ENCODE results near the gene AHSG. TPM values are rescaled to one million over a fixed set of nuclear protein-coding genes. Genes with fewer than 3 reads are reported as not detected.

AHSG gene
- total and polyA plus RNA-seq, 2 donors (not counting 3 experiments of a cell fraction or from before 2014, with no cell fraction given): not detected

DNA sequence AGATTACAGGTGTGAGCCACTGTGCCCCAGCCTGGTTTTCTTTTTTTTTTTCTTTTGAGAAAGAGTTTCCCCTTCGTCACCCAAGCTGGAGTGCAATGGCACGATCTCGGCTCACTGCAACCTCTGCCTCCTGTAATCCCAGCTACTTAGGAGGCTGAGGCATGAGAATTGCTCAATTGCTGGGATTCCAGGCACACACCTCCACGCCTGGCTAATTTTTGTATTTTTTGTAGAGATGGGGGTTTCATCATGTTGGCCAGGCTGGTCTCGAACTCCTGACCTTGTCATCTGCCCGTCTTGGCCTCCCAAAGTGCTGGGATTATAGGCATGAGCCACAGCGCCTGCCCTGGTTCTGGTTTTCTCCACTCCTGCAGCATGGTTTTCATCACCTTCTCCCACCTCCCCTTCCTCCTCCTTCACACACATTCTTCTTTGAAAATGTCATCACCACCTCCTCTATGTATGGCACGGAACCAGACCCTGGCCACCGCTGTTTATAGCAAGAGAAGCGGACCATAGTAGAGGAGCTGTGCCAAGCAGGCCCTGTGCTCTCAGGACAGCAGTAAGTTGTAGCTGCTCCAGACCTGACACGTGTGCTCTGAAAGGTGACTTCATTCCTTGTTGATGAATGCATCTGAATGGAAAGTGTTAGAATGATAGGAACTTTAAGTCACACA is 14.6 kb upstream of the AHSG start:
- Histone ChIP-seq H4K20me1 (replicated peaks; ENCODE audit: control insufficient read depth, extremely low read depth, insufficient read depth, low read length) (no peaks in the 10 kb centered on the region), H3K27me3 (ENCODE audit: control insufficient read depth in 2 of 2, insufficient read depth in 2 of 2, low read length in 2 of 2) (peaks cover 0 to 4% of the 10 kb centered on the region in 2 experiments), H3K4me3 (replicated peaks in 1 of 3; ENCODE audit: insufficient read depth in 1 of 3, low read depth in 1 of 3, low read length in 3 of 3) (no peak overlapping the region), H3K4me2 (ENCODE audit: insufficient read depth, low read length) (no peak overlapping the region), H3K36me3 (ENCODE audit: control insufficient read depth in 2 of 2, extremely low read depth in 1 of 2, insufficient read depth in 2 of 2, low read length in 2 of 2) (no peaks in the 10 kb centered on the region), H3K9ac (replicated peaks; ENCODE audit: extremely low read depth, insufficient read depth, low read length) (no peak overlapping the region), H3K27ac (ENCODE audit: insufficient read depth, low read depth, low read length) (no peak overlapping the region), H3K79me2 (ENCODE audit: control insufficient read depth, insufficient read depth, low read length) (no peaks in the 10 kb centered on the region), H2AFZ (ENCODE audit: low read depth, low read length) (no peak overlapping the region), H3K4me1 (ENCODE audit: control insufficient read depth, extremely low read depth, insufficient read depth, low read length) (no peaks in the 10 kb centered on the region), H3K9me1 (replicated peaks; ENCODE audit: control insufficient read depth, extremely low read depth, insufficient read depth, low read length) (no peaks in the 10 kb centered on the region), H3K9me3 (replicated peaks; ENCODE audit: control insufficient read depth, insufficient read depth, low read length) (no peaks in the 10 kb centered on the region)
- no TSS peak for BruUV-seq (replicated peaks)
- dilution Hi-C loops (cut with MboI; ENCODE audit: extremely low pct_ligation_motif_present, low sequenced_read_pairs) (no loop called here), intact Hi-C loops (cut with micrococcal nuclease) (no loop called here)
- TF ChIP-seq, protein P1, sequence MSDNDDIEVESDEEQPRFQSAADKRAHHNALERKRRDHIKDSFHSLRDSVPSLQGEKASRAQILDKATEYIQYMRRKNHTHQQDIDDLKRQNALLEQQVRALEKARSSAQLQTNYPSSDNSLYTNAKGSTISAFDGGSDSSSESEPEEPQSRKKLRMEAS (IDR thresholded peaks at IDR 0.05; ENCODE audit: insufficient read depth, insufficient read length): no peak
- TF ChIP-seq POLR2A (IDR thresholded peaks at IDR 0.05; ENCODE audit: low read depth, low read length): no peak
- no peak for TF ChIP-seq GATA2 (IDR thresholded peaks at IDR 0.05; ENCODE audit: insufficient read depth, insufficient read length, low read depth, low read length)
- no peak for TF ChIP-seq FOS (IDR thresholded peaks at IDR 0.05; ENCODE audit: borderline replicate concordance, insufficient read depth, low read length)
- ChIA-PET CTCF (interaction anchor here (2.0 kb wide), 1 partner anchor 11 kb away, joined by 11 read pairs; no protein-coding TSS in a partner anchor), POLR2A (no interaction called here)
- DNase-seq (ENCODE audit: low read depth, low spot score): no peak
- FAIRE-seq: no peak

DNA sequence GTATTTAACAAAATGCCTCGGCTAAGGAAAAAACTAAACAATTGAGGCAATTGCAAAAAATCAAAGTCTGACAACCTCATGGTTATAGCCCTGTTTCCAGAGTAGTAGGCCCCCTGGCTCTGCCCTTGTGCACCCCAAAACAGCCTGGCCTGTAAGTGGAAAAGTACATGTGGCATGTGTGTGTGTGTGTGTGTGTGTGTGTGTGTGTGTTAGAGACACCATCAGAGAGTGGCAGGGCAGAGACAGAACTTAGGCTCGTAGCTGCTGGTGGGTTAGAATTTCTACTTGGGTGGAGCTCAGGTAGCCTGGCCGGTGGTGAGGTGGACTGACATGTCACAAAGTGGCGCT is 14.1 kb upstream of the AHSG start:
- ChIA-PET CTCF (no interaction called here), POLR2A (no interaction called here)
- BruUV-seq (replicated peaks): no TSS peak
- Histone ChIP-seq H3K79me2 (ENCODE audit: control insufficient read depth, insufficient read depth, low read length) (no peaks in the 10 kb centered on the region), H3K36me3 (ENCODE audit: control insufficient read depth in 2 of 2, extremely low read depth in 1 of 2, insufficient read depth in 2 of 2, low read length in 2 of 2) (no peaks in the 10 kb centered on the region), H3K9me1 (replicated peaks; ENCODE audit: control insufficient read depth, extremely low read depth, insufficient read depth, low read length) (no peaks in the 10 kb centered on the region), H3K9ac (replicated peaks; ENCODE audit: extremely low read depth, insufficient read depth, low read length) (no peak overlapping the region), H2AFZ (ENCODE audit: low read depth, low read length) (no peak overlapping the region), H3K4me1 (ENCODE audit: control insufficient read depth, extremely low read depth, insufficient read depth, low read length) (no peaks in the 10 kb centered on the region), H3K27me3 (ENCODE audit: control insufficient read depth in 2 of 2, insufficient read depth in 2 of 2, low read length in 2 of 2) (peaks cover 0 to 4% of the 10 kb centered on the region in 2 experiments), H3K27ac (ENCODE audit: insufficient read depth, low read depth, low read length) (no peak overlapping the region), H3K9me3 (replicated peaks; ENCODE audit: control insufficient read depth, insufficient read depth, low read length) (no peaks in the 10 kb centered on the region), H3K4me3 (replicated peaks in 1 of 3; ENCODE audit: insufficient read depth in 1 of 3, low read depth in 1 of 3, low read length in 3 of 3) (no peak overlapping the region), H3K4me2 (ENCODE audit: insufficient read depth, low read length) (no peak overlapping the region), H4K20me1 (replicated peaks; ENCODE audit: control insufficient read depth, extremely low read depth, insufficient read depth, low read length) (no peaks in the 10 kb centered on the region)
- dilution Hi-C loops (cut with MboI; ENCODE audit: extremely low pct_ligation_motif_present, low sequenced_read_pairs): no loop called here
- TF ChIP-seq MYC (IDR thresholded peaks at IDR 0.05; ENCODE audit: low read depth, low read length): no peak
- TF ChIP-seq, protein P2, sequence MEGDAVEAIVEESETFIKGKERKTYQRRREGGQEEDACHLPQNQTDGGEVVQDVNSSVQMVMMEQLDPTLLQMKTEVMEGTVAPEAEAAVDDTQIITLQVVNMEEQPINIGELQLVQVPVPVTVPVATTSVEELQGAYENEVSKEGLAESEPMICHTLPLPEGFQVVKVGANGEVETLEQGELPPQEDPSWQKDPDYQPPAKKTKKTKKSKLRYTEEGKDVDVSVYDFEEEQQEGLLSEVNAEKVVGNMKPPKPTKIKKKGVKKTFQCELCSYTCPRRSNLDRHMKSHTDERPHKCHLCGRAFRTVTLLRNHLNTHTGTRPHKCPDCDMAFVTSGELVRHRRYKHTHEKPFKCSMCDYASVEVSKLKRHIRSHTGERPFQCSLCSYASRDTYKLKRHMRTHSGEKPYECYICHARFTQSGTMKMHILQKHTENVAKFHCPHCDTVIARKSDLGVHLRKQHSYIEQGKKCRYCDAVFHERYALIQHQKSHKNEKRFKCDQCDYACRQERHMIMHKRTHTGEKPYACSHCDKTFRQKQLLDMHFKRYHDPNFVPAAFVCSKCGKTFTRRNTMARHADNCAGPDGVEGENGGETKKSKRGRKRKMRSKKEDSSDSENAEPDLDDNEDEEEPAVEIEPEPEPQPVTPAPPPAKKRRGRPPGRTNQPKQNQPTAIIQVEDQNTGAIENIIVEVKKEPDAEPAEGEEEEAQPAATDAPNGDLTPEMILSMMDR (IDR thresholded peaks at IDR 0.05; ENCODE audit: extremely low read depth in 1 of 2, insufficient read depth in 1 of 2, low read depth in 1 of 2, low read length in 2 of 2): no peak
- TF ChIP-seq, protein P1 (IDR thresholded peaks at IDR 0.05; ENCODE audit: insufficient read depth, insufficient read length): no peak
- no peak for TF ChIP-seq FOS (IDR thresholded peaks at IDR 0.05; ENCODE audit: borderline replicate concordance, insufficient read depth, low read length)
- no peak for TF ChIP-seq JUN (IDR thresholded peaks at IDR 0.05; ENCODE audit: borderline replicate concordance, insufficient read depth, insufficient read length, low read depth)
- no peak for TF ChIP-seq POLR2AphosphoS5 (IDR thresholded peaks at IDR 0.05; ENCODE audit: insufficient read depth, low read depth, low read length)
- no peak for TF ChIP-seq GATA2 (IDR thresholded peaks at IDR 0.05; ENCODE audit: insufficient read depth, insufficient read length, low read depth, low read length)
- TF ChIP-seq EZH2 (IDR thresholded peaks at IDR 0.05; ENCODE audit: borderline replicate concordance, low read depth, low read length, severe bottlenecking): no peak
- TF ChIP-seq POLR2A (IDR thresholded peaks at IDR 0.05; ENCODE audit: low read depth, low read length): no peak
- intact Hi-C loops (cut with micrococcal nuclease): no loop called here
- no peak for DNase-seq (ENCODE audit: low read depth, low spot score)
- no peak for FAIRE-seq
